KG1 (cell line): ENCODE measurements around the gene EGLN2.
A peak's percentile ranks its signal among the peaks of the same experiment; 100 is the strongest.
"Not testable (repeated sequence)": the region's sequence is repeated elsewhere in the genome, so short reads cannot be mapped to it uniquely, and the experiment has no call there.

Experiments used
- DNase-seq: peaks from one replicate; lab custom pipeline; 2025; lab: John Stamatoyannopoulos, UW

EGLN2 gene

GRCh38 chr19:40798683-40799557 lies at the start of gene EGLN2:
Gene EGLN2, plus strand, starts transcription at chr19:40799191. Its CDS starts 1,382 bp downstream, at chr19:40800573.
- peak; percentile 88 for DNase-seq

GRCh38 chr19:40750058-40750873 lies 48.7 kb upstream of the EGLN2 start, which contains the start of gene ACTMAP:
Gene ACTMAP, minus strand, starts transcription at chr19:40750477. Its CDS starts 674 bp downstream, at chr19:40749803.
- DNase-seq: peak; percentile 95

- peak; percentile 95 for DNase-seq
Measured at GRCh38 chr19:40750874-40751537, 48.0 kb upstream of the EGLN2 start, which contains the start of gene SNRPA. Gene SNRPA, plus strand, starts transcription at chr19:40751203. Its CDS starts 206 bp downstream, at chr19:40751409.

- no peak for DNase-seq
Measured at GRCh38 chr19:40752257-40752781, 46.7 kb upstream of the EGLN2 start.

- DNase-seq: no peak
Measured at GRCh38 chr19:40754611-40755247, 44.3 kb upstream of the EGLN2 start.

- no peak for DNase-seq
Measured at GRCh38 chr19:40755248-40755624, 43.8 kb upstream of the EGLN2 start.

GRCh38 chr19:40755791-40756190 lies 43.2 kb upstream of the EGLN2 start:
- DNase-seq: no peak

- DNase-seq: no peak
Measured at GRCh38 chr19:40756502-40757110, 42.4 kb upstream of the EGLN2 start.

GRCh38 chr19:40758491-40758890 lies 40.5 kb upstream of the EGLN2 start:
- no peak for DNase-seq

- no peak for DNase-seq
Measured at GRCh38 chr19:40759352-40759751, 39.6 kb upstream of the EGLN2 start.

- no peak for DNase-seq
Measured at GRCh38 chr19:40762754-40763470, 36.1 kb upstream of the EGLN2 start.

GRCh38 chr19:40763526-40763925 lies 35.5 kb upstream of the EGLN2 start:
- no peak for DNase-seq

GRCh38 chr19:40763963-40764362 lies 35.0 kb upstream of the EGLN2 start:
- no peak for DNase-seq

- not testable (repeated sequence) for DNase-seq
Measured at GRCh38 chr19:40766385-40766784, 32.6 kb upstream of the EGLN2 start.

- DNase-seq: no peak
Measured at GRCh38 chr19:40768869-40769268, 30.1 kb upstream of the EGLN2 start.

GRCh38 chr19:40771101-40771862 lies 27.7 kb upstream of the EGLN2 start:
- DNase-seq: not testable (repeated sequence)

- DNase-seq: no peak
Measured at GRCh38 chr19:40774916-40775631, 23.9 kb upstream of the EGLN2 start, which contains the start of gene MIA. Gene MIA, plus strand, starts transcription at chr19:40775521. Its CDS starts 22 bp downstream, at chr19:40775543.

- no peak for DNase-seq
Measured at GRCh38 chr19:40775632-40776022, 23.4 kb upstream of the EGLN2 start.

- DNase-seq: no peak
Measured at GRCh38 chr19:40776364-40776763, 22.6 kb upstream of the EGLN2 start.
